AG04450 (cell line): ENCODE data around the gene AMIGO1. TPM values are rescaled to one million over a fixed set of nuclear protein-coding genes. Genes with fewer than 3 reads are reported as not detected.

ENCODE experiments used
- CTCF ChIA-PET: fragments of 300-600, 350-600 bp; formaldehyde crosslinking; extraction: SDS; loops from one replicate; lab custom pipeline; 2022; ENCODE audit warnings: antibody characterized with exemption, inconsistent platforms; lab: Charles Lee
- POLR2A ChIA-PET: fragments of 350-600 bp; formaldehyde crosslinking; extraction: SDS; loops from one replicate; lab custom pipeline; 2021; ENCODE audit warnings: antibody characterized with exemption, inconsistent platforms; lab: Yijun Ruan, JAX
- DNase-seq: peaks from one replicate; pipeline ENCODE4 v3.0.0-alpha.2; 2011; ENCODE audit warnings: low read depth, low spot score
- H3K27ac ChIP-seq: one replicate; pipeline ENCODE4 v1.5.1; 2012; ENCODE audit warnings: low read depth, low read length, control low read depth
- H3K27me3 ChIP-seq: one replicate; pipeline ENCODE4 v1.6.0; 2012; ENCODE audit warnings: low read length; ENCODE audit not compliant: control insufficient read depth, insufficient read depth
- H3K4me3 ChIP-seq: 2 replicates; pipeline ENCODE4 v1.5.1; 2011; ENCODE audit warnings: mild to moderate bottlenecking, low read depth, low read length, control low read depth
- H3K9me3 ChIP-seq: 2 replicates; pipeline ENCODE4 v1.5.1; 2012; ENCODE audit warnings: low read length; ENCODE audit not compliant: control insufficient read depth, insufficient read depth
- CTCF ChIP-seq: IDR thresholded peaks from 2 replicates; pipeline ENCODE4 v1.5.1; 2011; ENCODE audit warnings: low read depth, low read length, control low read depth, inconsistent platforms
- polyA plus RNA-seq: library from polyadenylated mRNA; depleted of rRNA; stranded (reverse); fragments of >200 nt; gene quantifications from 2 replicates; pipeline ENCODE4 v1.2.3, GENCODE V29; 2011

Gene AMIGO1
- polyA plus RNA-seq, 1 experiment: 1.5 TPM

- H3K4me3 ChIP-seq: peak overlapping the region; percentile 98
- CTCF ChIA-PET: interaction anchor here (1.1 to 3.6 kb wide), 9 partner anchors 12 to 227 kb away, joined by 3 to 106 read pairs (median 17); no protein-coding TSS in a partner anchor
- no peak for DNase-seq
- POLR2A ChIA-PET: interaction anchor here (0.5 to 2.1 kb wide), 22 partner anchors 21 to 487 kb away, joined by 3 to 24 read pairs (median 6); partner anchors contain the start of genes AHCYL1, AMPD2, GNAT2 and STRIP1
- H3K9me3 ChIP-seq: no peaks in the 10 kb centered on the region; the same call in 1 of the 2 replicates
- no peak for TF ChIP-seq CTCF
- H3K27me3 ChIP-seq: peaks cover 2% of the 10 kb centered on the region
- peak overlapping the region; percentile 83 for H3K27ac ChIP-seq
Measured at GRCh38 chr1:109547463-109548320, 38.2 kb upstream of the AMIGO1 start.

- ChIA-PET CTCF (interaction anchor here (0.6 to 4.7 kb wide), 47 partner anchors 8 to 464 kb away, joined by 3 to 164 read pairs (median 4); partner anchors contain the start of genes AHCYL1, AMPD2, CYB561D1 and GNAT2), POLR2A (interaction anchor here (0.5 to 1.2 kb wide), 5 partner anchors 97 to 438 kb away, joined by 3 to 8 read pairs (median 4); partner anchors contain the start of gene AHCYL1)
- peak; percentile 64 for DNase-seq
Measured at GRCh38 chr1:109546311-109547109, 37.0 kb upstream of the AMIGO1 start.

GRCh38 chr1:109543988-109544735 is 34.6 kb upstream of the AMIGO1 start:
- no peak for TF ChIP-seq CTCF
- Histone ChIP-seq H3K9me3 (no peaks in the 10 kb centered on the region; the same call in 1 of the 2 replicates), H3K27ac (no peak overlapping the region), H3K27me3 (peaks cover 12% of the 10 kb centered on the region), H3K4me3 (no peak overlapping the region)
- DNase-seq: no peak
- POLR2A ChIA-PET: no interaction called here
- CTCF ChIA-PET: interaction anchor here (1.2 to 4.7 kb wide), 5 partner anchors 11 to 230 kb away, joined by 4 to 164 read pairs (median 37); no protein-coding TSS in a partner anchor

More at GRCh38 chr1:109546311-109547109, 37.0 kb upstream of the AMIGO1 start:
- Histone ChIP-seq H3K9me3 (no peaks in the 10 kb centered on the region; the same call in 1 of the 2 replicates), H3K4me3 (peak overlapping the region; percentile 98), H3K27me3 (peaks cover 4% of the 10 kb centered on the region), H3K27ac (peak overlapping the region; percentile 68)
- peak; percentile 90 for TF ChIP-seq CTCF

- no peak for DNase-seq
- ChIA-PET CTCF (interaction anchor here (1.2 to 4.7 kb wide), 4 partner anchors 11 to 231 kb away, joined by 4 to 164 read pairs (median 34); no protein-coding TSS in a partner anchor), POLR2A (no interaction called here)
- TF ChIP-seq CTCF: no peak
- H3K27me3 ChIP-seq: peaks cover 15% of the 10 kb centered on the region
- H3K27ac ChIP-seq: no peak overlapping the region
- no peaks in the 10 kb centered on the region; the same call in 1 of the 2 replicates for H3K9me3 ChIP-seq
- no peak overlapping the region for H3K4me3 ChIP-seq
Measured at GRCh38 chr1:109543283-109543987, 33.9 kb upstream of the AMIGO1 start.
